8988T (cell line): Measurements from ENCODE around the gene SYT15.
"Not testable (repeated sequence)": the region's sequence is repeated elsewhere in the genome, so short reads cannot be mapped to it uniquely, and the experiment has no call there.

Experiments used
- DNase-seq: peaks from one replicate; pipeline ENCODE4 v3.0.0; 2011

The SYT15 gene

DNA sequence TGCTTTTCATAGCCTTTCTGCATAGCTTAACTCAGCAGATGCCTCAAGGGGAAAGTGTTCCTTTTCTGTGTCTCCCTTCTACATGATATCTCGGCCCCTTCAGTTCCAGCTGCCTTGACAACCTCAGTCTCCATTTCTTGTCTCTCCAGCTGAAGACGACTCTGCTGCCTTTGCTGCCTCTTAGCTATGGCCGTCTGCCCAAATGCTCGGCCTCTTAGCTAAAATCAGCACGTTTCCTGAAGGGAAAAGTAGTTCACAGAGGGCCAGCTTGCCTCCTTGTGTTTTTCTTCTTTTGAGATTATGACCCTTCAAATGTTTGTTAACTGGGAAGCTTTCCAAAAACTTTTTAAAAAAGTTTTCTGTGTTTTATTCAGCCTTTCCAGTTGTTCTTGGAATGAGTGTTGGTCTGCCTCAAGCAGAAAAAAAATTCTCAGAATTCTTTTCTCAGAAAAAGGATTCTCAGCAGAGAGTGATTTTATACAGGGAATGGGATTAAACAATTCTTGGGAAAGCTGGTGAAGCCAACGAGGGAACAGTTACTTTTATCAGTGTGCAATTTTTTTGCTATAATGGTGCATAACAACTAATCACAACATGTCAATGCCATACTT lies 15.6 kb downstream of the SYT15 start:
- not testable (repeated sequence) for DNase-seq

DNA sequence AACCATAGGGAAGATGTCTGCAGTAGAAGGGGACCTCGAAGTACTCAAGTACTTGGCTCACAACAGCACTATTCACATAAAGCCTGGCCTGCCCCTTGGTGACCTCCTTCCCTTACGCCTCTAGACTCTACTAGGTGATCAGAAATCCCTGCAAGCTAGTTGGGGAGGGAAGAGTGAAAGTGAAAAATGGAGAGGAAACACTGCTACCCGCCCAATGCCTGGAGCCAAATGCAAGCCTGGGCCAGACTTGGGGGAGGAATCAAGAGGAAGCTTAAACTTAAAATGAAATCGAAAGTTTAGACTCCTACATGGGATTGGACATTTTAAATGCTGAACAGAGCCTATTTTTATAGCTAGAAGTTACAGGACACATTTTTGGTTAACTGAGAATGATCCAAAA lies 17.6 kb downstream of the SYT15 start:
- DNase-seq, result not testable (repeated sequence)

DNA sequence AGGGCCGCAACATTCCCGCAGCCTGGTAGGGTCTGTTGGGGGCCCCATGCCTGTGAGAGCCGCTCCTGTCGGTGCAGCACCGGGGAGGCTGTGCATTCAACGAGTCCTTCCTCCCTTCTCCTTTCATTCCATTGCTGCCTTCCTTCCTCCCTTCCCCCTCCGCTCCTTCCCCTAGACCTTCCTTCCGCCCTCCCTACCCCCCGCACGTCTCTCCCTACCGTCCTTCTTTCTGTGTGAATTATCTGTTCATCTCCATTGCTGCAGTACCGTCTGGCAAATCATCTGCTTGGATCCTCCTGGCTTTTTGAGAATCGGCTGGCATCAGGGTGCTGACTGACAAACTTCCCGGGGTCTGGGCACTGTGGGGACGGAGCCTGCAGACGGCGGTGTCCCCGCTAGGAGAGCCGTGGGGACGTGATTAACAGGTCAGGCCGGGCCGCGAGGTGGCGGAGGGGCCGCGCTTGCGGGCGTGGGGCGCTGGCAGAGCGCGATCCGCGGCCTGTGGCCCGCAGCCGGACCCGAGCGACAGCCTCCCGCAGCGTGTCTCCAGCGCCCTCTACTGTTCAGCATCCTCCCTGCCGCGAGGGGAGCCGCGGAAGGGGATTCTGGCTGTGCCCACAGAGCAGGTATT lies 18.8 kb downstream of the SYT15 start:
- DNase-seq, result not testable (repeated sequence)

DNA sequence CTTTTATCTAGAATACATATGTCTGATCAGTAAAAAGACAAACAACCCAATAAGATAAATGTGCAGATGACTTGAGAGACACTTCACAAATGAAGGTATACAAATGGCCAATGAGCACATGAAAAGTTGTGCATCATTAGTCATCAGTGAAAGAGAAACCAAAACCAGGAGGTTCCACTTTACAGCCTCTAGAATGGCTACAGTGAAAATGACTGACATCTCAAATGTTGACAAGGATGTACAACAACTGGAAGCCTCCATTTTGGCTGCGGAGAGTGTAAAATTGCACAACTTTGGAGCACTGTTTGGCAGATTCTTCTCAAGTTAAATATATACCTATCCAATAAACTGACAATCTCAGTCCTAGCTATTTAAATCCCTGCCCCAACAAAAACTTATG lies 21.6 kb downstream of the SYT15 start:
- not testable (repeated sequence) for DNase-seq

DNA sequence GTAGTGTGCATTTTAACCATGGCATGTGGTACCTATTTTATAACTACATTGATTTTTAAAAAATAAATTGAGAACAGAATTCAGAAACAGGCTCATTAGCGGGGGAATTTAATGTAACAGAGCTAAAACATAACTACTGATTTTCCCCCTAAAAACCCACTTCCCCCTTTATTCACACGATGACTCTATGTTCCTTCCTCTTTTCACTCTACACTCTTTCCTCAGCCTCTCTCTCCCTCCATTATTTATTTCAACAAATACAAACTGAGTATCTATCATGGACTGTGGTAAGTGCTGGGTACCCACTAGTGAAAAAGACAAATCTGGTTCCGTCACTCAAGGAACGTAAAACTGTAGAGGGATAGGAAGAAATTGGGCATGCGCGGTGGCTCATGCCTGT lies 36.6 kb downstream of the SYT15 start:
- not testable (repeated sequence) for DNase-seq

DNA sequence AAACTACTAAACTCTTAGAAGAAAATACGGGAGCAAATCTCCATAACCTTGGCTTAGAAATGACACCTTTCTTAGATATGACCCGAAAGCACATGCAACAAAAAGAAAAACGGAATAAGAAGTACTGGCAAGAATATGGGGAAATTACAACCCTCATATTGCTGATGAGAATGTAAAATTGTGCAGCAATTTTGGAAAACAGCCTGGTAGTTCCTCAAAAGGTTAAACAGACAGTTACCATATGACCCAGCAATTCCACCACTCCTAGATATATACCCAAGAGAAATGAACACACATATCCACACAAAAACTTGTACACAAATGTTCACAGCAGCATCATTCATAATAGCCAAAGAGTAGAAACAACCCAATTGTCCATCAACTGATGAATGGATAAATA lies 37.3 kb downstream of the SYT15 start:
- DNase-seq, result not testable (repeated sequence)

DNA sequence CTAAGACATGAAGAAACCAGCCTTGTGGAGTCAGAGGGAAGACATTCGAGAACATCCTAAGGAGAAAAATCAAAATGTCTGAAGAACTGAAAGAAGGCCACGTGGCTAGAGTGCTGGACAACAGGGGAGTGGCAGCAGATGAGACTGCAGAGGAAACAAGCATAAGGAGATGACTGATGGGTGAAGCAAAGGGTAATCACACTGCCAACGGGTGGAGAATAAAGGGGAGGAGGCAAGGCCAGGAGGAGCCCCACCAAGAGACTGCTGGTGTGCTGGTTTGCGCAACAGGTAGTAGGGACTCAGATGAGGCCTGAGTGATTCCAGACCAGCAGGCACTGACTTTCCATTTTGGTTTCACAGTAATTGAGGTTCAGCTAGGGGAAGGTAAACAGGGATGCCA lies 38.2 kb downstream of the SYT15 start:
- not testable (repeated sequence) for DNase-seq

DNA sequence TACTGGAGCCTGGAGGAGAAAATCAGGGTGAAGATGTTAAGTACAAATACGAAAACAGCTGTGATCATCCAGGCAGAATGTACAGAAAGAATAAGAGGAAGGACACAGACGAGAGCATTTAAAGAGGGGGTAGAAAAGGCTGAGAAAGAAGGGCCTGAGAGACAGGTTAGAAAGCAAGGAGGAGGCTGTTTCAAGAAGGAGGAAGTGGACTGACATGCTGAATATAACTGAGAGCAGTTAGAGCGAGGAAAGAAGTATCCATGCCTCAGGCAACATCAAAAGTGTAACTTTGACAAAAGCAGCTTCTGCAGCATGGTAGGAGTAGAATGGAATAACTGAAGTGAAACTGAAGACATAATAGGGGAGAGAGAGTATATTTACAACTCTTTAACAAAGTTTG lies 39.0 kb downstream of the SYT15 start:
- not testable (repeated sequence) for DNase-seq

DNA sequence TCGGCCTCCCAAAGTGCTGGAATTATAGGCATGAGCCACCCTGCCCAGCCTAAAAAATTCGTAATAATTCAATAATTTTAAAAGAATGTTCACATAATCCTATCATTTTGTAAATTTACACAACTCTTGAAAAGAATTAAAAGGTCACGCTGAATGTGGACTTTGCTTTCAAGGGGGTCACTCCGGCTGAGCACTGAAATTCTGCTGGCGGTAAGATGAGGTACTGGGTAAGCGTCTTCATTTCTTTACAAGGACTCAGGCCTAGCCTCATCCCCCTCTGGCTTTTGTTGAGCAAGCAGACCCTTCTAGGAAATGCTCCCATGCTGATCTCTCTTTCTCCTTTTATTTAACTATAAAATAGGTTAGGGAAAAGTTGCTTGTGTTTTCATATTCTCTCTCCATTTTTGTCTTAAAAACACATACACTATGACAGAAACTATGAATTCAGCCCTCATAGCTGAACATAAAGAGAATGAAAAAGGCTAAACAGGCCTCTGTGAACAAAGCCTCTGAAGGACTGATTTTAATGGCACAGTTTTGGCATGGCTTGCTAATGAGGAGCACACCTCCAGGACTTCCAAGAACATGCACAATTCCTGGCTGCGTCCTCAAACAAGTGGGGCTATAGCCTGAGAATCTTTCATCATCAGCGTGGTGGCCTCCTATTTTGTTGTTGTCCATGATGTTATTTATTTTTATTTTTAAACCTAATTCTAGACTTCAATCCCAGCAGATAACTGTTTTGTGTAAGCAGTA lies 45.1 kb downstream of the SYT15 start:
- not testable (repeated sequence) for DNase-seq

DNA sequence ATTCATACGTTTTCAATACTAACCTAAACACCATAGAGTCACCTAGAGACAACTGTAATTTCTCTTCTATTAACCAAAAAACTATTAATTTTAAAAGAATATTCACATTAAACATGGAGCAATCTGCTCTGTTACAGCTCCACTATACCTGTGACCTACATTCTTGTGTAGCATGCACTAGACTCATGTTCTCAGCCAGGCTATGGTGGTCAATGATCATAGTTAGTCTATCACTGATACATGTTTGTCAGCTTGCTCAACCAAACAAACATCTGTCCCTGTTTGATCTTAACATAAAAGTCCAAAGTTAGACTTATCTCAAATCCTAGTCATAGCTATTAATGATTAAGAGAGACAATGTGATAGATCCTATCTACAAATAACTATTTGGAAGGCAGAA lies 50.9 kb downstream of the SYT15 start:
- not testable (repeated sequence) for DNase-seq

DNA sequence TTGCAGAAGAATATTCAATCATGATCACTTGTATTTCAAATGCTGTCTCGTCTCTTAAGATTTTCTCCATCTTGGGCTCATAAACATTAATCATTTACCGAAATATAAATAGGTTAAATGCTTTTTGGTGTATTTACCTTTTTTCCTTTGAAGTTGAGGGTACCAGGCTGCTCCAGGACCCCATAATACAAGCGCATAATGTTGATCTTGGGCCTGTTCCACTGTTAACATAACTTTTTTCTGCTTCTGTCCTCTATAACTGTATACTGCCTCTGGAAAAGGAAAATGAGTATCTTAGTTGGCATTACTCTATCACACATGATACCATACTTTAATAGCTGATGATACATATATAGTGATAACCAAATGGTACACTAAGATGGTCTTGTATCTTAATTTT lies 51.9 kb downstream of the SYT15 start:
- not testable (repeated sequence) for DNase-seq

DNA sequence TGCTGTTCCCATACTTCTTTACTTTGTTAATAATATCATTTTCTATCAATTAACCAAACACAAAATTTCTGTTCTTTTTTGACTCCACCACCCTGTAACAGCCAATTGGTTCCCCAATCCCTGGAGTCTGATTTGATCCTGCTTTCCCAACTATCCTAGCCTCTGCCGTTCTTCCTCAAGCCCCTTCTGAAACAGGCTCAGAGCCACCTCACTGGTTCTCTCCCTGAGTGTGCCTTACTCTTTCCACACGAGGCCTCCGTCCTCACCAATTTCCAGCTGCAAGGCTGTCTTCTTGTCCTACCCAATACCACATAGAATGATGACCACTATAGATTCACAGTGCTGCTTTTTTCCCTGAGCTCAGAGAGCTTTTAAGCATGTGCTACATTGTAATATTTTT lies 52.8 kb downstream of the SYT15 start:
- not testable (repeated sequence) for DNase-seq

DNA sequence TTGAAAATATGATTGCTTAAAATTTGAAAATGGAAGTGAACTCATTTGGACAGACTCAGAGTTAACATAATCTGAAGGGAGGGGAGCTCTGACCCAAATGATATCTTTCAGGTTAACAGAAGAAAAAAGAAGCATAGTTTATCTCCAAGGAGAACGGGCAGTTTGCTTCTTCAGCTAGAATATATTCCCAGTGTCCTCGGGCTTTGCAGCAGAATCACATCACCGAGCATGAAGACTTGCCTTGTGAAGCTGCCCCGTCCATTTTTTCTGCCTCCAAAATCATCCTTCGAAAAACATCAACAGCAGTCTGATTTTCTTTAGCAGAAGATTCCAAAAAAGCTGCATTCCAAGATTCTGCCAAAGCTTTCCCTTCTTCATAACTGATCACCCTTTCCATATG lies 55.8 kb downstream of the SYT15 start:
- DNase-seq, result not testable (repeated sequence)

DNA sequence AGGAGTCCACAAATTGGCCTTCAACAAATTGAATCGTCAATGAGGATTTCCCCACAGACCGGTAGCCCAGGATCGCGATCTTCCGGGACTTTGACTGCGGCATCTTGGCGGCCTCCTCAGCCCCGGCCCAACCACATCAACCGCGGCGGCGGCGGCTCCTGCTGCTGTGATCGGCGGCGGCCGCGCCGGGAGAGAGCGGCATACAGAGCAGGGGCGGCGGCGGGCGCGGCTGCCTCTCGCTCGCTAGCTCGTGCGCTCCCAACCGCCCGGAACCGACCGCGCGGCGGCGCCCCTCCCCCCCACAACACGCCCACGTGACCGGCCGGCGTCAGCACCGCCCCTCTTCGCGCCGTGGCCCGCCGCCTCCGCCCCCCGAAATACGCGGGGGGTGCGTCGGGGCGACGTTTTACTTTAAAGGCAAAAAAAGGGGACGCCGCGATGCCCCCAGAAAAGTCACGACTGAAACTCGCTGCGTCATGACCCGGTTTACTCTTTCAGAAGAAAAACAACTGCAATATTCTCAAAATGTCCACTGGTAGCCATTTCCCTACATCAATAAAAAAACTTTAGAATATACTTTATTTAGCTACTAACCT lies 56.5 kb downstream of the SYT15 start:
- not testable (repeated sequence) for DNase-seq

DNA sequence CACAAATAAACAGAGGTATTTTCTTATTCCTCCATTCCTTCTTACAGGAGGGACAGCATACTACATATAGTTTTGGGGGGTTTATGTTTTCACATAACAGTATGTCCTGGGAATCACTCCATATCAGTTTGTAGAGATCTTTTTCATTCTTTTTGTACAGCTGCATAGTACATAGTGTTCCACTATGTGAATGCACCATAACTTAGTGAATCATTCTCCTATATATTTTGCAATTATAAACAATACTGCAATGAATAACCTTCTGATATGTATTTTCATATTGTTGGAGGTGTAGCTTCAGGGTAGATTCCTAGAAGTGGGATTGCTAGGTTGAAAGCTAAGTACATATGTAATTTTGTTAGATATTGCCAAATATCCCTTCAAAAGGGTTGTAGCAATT lies 61.1 kb downstream of the SYT15 start:
- not testable (repeated sequence) for DNase-seq
